Dermis blood vessel endothelial cell (primary cell): ENCODE results near the gene KCNJ3. TPM values are rescaled to one million over a fixed set of nuclear protein-coding genes. Genes with fewer than 3 reads are reported as not detected.

Experiments
- DNase-seq: peaks from one replicate; pipeline ENCODE4 v3.0.0; 2010
- total RNA-seq: library from RNA; depleted of rRNA; stranded (reverse); fragments of >200 nt; gene quantifications from 2 replicates; pipeline ENCODE4 v1.2.3, GENCODE V29; 2014

The KCNJ3 gene, protein sequence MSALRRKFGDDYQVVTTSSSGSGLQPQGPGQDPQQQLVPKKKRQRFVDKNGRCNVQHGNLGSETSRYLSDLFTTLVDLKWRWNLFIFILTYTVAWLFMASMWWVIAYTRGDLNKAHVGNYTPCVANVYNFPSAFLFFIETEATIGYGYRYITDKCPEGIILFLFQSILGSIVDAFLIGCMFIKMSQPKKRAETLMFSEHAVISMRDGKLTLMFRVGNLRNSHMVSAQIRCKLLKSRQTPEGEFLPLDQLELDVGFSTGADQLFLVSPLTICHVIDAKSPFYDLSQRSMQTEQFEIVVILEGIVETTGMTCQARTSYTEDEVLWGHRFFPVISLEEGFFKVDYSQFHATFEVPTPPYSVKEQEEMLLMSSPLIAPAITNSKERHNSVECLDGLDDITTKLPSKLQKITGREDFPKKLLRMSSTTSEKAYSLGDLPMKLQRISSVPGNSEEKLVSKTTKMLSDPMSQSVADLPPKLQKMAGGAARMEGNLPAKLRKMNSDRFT
- not detected in 2 replicates for total RNA-seq

DNA sequence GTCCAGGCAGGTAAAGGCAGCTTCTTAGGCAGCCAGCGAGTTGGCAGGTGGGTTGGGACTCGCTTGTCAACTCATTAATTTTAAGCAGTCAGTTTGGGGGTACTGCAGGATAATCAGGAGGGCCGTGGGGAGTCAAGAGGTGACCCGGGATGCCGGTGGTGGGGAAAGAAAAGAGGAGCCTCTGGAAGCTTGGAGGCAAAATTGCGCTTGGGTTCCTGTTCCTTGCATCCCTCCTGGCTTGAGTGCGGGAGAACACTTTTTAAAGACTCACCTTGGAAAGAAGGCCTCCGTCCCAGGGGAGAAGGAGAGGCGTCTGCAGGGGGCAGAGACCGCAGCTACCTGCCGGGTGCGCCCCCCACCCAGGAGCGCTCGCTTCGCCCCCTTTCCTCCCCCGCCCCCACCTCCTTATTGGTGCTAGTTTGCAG lies at the start of gene KCNJ3:
Gene KCNJ3, plus strand, starts transcription at position 400 of the 425 bp plus-strand sequence. CDS start 81 bp downstream, outside the sequence.
- DNase-seq, result no peak

DNA sequence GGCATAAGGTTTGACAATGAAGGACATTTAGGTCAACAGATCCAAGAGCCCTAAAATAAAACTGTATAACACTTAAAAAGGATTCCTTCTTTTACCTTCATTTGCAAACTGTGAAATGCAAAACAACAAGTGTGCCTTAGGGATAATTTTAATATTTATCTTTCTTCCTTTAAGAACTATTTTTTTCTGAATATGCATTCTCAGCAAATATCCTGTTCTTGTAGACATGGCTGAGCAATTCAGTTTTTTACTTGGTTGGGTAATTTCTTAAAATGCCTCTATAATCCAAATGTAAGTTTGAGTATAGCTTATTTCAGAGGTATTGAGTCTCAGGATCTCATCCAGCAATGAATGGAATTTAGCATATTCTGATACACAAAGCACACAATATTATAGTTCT lies 43.0 kb upstream of the KCNJ3 start:
- DNase-seq, result no peak

DNA sequence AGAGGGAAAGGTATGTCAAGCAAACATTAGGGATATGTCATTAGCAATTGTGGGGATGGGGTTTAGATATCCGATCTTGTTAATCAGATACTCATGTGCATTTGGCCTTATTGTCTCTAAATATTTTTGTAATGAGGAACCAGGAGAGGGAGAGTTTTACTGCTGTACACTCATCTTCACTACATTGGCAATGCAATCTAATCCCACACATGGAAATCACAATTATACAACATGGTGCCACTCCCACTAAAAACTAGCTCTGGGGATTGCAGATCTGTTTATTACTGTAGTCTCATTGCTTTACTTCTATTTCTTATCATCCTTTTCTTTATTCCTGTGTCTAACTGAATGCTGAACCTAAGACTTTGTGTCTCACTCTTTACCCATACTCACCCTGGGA lies 39.6 kb upstream of the KCNJ3 start:
- no peak for DNase-seq

DNA sequence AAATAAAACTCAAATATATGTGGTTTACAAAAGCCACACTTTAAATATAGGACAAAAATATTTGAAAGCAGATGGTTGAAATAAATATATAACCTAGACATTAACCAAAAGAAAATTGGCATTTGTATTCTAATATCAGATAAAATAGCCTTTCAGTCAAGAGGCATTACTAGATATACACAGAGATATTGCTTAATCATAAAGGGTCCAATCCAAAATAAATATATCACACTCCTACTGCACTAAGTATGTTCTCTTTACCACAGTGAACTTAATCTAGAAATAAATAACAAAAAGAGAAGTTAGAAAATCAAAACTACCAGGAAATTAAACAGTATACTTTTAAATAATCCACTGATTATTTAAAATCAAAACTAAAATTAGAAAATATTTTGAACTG lies 34.2 kb upstream of the KCNJ3 start:
- DNase-seq, result no peak

DNA sequence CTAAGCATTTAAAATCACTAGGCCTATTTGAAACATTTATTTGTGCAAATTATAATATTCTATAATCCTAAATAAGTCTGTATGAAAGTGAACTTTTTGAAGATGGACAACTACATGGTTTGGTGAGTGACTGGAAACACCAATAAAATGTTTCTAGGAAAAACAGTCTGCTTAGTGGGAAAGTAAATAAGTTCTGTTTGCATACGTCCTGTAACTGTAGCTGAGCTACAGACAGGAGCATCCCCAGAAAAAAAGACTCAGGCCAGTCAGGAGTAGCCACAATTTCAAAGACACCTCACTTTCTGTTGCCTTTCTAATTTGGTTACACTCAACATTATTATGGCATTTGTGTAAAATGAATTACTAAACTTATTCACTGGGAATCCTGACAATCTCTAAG lies 28.4 kb upstream of the KCNJ3 start:
- DNase-seq, result no peak

DNA sequence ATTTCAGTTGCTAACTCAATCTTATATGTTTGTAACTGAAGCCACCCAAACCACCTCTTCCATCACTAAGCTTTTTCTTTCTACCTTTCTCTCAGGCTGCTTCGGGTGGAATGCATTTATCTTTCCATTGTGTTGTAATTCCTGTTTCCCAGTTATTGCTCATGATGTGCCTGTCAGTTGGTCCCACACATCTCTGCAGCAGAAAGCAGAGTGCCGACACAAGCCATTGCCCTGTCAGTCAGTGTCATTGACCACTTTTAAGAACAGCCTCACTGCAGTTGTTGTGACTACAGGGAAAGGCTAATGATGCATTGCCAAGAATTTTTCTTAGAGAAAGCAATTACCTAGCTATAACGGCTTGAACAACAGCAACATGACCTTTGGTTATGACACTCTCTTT lies 24.8 kb upstream of the KCNJ3 start:
- DNase-seq, result no peak

DNA sequence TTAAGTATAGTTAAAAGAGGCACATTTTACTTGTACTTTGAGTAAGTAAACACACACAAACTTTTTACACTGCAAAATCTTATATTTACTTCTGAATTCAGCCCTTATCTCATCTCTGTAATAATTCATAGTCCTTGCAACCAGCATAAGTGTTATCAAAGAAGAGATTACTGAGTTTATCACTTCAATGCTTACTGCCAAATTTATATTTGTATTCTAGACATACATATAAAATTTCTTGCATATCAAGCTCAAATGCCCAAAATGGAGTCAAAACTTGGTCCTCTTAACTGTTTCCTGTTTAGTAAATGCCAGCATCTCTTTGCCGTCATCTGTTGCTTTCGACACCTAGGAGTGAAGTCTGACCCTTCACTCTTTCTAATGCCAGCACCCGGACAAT lies 21.1 kb upstream of the KCNJ3 start:
- DNase-seq, result no peak

DNA sequence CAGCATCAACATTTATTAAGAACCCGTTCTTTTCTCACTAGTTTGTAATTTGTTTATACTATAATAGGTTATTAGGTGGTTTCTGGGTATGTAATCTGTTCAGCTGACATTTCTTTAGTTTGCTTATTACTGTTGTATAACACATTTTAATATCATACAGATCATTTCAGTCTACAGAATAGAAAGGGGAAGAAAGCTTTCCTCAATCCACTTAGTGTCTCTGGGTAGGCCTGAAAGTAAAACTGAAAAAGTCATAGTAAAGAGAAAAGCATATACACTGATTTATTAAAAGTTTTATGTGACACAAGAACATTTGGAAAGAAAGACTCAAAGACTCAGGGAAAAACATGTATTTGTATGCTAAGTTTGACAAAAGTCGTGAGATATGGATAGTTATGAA lies 16.8 kb upstream of the KCNJ3 start:
- no peak for DNase-seq

DNA sequence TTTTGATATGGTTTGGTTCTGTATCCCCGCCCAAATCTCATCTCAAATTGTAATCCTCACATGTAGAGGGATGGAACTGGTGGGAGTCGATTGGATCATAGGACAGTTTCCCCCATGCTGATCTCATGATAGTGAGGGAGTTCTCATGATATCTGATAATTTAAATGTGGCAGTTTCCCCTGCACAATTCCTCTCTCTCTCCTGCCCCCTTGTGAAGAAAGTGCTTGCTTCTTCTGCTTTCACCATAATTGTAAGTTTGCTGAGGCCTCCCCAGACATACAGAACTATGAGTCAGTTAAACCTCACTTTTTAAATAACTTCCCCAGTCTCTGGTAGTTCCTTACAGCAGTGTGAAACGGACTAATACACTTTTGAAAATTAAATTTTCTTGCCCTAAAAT lies 12.3 kb upstream of the KCNJ3 start:
- no peak for DNase-seq

DNA sequence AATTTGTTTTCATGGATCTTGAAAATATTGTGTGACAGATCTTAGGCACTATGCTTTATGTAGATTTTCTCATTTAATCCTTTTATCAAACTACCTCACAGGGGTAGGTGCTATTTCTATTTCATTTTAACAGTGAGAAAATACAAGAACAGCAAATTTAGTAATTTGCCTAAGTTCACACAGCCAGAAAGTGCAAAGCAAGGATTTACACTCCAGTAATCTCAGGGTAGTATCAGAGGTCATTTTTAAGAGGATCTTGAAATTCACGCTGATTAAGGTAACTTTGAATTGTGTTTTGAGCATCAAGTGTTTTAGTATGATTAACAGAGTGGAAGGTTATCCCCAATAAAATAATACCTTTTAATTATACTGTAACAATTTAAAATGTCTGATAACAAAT lies 10.1 kb upstream of the KCNJ3 start:
- DNase-seq, result no peak

DNA sequence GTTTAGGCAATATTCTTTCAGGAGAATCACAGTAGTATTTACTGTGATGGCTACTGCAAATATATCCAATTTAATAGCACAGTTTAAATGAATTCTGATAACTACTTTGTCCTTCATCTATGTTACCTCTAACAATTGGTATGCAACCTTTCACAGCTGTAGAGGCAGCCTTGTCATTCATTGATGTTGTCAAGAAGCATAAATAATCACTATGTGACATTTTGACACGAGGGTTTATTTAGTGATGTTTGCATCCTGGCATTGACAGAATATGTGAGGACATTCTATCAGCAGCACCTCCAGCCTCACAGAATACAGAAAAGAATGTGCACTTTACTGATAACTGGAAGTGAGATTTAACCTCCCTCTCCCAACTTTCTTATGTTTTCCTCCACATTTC lies 9.3 kb upstream of the KCNJ3 start:
- no peak for DNase-seq

DNA sequence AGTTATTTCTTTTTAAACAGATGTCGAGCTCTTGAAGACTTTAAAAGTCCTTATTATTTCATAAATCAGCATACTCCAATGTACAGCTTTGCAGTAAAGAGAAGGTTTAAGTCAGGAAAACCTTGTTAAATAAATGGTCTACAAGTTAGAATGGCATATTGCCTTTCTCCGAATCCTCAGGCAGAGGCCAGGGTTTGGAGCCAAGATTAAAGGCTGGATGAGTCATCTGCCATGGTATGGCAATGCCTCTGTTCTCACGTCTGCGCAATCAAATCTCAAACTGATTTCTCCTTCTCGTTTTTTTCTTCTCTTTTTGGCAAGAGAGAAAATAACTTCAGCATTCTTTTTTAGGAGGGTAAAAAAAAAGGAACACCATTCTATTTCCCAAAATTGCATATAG lies 5.6 kb upstream of the KCNJ3 start:
- DNase-seq, result no peak

DNA sequence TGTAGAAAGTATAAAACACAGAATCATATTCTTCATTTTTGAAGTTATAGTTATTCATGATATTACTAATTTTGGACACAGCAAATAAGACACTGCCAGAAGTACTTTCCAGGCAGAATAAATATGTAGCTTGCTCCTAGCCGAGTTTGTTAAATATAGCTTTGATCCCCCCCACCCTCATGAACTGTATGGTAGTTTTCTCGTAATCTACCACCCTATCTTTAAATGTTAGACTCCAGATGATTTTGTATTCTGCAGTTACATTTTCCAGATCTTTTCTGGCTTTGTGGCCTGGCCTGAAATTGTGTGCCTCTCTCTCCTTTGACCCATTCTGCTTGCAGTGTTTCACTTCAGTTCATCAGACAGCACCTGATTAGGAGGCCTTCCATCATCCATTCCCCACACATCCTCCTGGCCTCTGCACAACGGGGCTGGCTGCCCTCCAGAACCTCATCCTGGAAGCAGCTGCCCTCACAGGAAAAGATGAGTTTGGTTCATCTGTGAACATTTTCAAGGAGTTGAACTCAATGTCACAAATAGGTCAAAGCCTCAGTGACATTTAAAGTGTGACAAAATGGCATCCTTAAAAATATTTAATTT lies 4.7 kb upstream of the KCNJ3 start:
- no peak for DNase-seq

DNA sequence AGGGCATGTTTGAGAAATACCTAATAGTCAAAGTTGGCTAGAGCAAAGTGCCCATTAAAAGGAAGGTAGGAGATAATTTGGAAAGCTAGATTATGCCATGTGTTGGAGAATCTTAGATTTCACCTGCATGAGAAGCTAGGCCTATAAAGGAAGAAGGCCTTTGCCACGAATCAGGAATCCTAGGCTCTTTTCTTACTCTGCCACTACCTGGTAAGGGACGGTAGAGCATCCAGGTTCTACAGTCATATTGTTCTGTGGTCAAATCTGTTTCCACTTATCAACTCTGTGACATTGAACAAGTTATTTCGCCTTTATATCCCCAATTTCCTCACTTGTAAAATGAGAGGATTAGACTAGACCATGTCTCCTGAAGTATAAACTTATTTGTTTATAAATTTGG lies 3.6 kb upstream of the KCNJ3 start:
- DNase-seq, result no peak

DNA sequence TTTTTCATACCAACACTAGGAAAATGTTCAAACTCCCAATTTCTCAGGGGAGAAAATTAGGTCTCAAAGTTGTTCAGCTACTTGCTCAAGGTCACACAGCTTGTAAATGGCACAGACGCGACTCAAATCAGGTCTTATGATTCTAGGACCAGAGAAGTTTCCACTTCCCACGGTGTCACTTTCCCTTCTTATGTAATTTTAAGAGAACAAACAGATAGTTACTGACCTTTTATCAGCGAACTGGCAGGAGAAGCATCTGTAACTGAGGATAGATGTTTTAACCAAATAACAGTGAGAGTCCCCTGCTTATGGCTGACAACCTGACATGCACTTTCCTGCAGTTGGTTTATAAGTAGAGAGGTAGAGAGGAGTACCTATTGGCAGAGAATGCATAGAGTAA lies 2.1 kb upstream of the KCNJ3 start:
- no peak for DNase-seq

DNA sequence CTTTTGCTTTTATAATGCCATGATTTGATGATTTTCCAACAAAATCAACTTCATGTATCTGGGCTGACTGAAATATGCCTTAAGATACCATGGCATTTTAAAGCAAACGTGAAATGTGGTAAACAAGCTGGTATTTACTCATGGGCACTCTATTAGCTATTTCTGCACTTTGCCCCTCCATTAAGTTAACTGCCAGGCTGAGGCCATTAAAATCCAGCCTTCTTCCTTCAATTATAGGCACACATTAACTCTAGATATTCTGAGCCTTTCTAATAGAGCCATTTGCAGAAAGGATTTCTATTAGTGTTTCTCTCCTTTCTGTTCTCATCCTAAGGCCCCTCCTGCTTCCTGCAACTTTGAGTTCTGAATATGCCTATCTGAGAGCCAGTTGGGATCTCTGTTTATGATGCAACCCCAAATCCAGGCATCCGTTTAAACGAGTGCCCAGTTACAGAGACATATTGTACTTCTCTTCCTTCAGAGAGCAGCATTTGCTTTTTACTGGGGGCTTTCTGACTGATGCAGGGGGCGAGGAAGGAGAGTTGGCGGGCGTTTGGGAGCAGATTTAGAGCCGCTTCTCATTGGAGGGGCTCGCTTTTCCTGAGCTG lies 1.6 kb upstream of the KCNJ3 start:
- no peak for DNase-seq

DNA sequence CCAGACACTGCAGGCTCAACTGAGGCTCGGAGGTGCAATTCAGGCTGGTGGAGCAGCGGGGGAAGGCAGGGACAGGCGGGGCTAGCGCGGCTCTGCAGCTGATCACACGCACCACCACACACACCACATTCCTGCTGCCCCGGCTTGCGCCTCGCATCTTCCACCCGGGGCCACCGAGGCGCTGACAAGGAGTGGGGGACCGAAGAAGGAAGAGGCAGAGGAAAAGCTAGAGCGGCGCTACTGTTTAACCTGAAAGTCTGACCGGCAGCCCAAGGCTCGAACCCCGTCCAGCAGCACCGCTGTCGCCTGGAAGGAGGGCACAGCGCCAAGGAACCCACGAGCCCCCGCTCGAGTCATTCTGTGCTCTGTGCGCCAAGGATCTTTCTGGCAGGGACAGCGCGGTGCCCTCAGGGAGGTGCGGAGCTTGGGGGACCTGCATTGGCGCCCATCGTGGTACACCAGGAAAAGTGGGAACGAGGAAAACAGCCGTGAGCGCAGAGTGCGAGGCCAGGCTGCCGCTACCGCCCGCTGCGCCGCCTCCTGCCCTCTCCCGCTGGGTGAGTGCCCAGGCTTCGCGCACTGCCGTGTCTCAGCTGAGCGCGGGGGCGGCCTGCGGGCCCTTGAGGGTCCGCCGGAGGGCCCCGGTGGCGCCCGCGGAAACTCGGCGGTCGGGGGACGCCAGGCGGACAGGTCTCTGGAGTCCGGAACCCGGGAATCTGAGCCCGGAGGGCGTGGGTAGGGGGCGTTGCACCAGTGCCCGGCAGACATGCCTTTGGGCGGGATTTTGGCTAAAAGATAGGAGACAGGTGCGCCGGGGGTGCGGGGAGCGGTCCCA lies 860 bp upstream of the KCNJ3 start:
- no peak for DNase-seq

DNA sequence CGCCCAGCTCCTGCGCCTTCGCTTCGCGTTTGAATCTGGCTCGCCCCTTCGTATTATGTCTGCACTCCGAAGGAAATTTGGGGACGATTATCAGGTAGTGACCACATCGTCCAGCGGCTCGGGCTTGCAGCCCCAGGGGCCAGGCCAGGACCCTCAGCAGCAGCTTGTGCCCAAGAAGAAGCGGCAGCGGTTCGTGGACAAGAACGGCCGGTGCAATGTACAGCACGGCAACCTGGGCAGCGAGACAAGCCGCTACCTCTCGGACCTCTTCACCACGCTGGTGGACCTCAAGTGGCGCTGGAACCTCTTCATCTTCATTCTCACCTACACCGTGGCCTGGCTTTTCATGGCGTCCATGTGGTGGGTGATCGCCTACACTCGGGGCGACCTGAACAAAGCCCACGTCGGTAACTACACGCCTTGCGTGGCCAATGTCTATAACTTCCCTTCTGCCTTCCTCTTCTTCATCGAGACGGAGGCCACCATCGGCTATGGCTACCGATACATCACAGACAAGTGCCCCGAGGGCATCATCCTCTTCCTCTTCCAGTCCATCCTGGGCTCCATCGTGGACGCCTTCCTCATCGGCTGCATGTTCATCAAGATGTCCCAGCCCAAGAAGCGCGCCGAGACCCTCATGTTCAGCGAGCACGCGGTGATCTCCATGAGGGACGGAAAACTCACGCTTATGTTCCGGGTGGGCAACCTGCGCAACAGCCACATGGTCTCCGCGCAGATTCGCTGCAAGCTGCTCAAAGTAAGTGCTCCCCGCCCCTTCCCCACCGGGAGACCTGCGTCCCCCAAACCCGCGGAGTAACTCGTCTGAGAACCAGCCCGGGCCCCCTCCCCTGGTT lies 453 bp downstream of the KCNJ3 start:
- no peak for DNase-seq

DNA sequence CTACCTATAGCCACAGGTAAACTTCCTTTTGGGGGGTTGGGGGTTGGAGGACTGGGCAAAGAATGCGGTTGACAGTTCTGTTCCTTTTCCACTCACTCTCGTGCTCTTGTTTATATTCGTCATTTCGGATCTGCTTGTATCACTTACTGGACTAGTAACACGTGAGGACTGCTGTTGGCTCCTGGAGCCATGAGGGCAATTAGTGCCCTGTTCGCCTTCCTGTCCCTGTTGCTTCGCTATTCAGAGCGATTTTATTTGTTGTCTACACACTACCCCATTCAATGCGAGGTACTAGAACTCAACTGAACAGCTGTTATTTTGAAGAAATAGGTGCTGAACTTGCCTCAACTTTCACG lies 1.1 kb downstream of the KCNJ3 start:
- no peak for DNase-seq

DNA sequence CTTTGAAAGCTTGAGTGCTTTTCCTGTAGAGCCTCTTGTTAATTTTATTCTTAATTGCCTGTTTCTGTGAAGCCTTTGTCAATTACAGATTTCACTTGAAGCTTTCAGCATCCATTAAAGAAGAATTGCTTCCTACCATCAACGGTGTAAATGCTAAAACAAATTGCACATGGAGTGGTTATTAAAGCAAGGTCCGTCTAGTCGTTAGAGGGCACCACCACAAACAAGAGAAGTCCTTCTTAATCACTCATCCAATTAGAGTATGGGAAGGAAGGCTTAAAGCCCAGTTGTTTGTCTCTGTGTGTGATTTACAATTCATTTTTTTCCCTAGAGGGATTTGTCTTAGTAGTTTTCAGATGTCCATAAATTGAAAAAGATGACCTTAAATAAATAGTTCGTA lies 1.6 kb downstream of the KCNJ3 start:
- no peak for DNase-seq

DNA sequence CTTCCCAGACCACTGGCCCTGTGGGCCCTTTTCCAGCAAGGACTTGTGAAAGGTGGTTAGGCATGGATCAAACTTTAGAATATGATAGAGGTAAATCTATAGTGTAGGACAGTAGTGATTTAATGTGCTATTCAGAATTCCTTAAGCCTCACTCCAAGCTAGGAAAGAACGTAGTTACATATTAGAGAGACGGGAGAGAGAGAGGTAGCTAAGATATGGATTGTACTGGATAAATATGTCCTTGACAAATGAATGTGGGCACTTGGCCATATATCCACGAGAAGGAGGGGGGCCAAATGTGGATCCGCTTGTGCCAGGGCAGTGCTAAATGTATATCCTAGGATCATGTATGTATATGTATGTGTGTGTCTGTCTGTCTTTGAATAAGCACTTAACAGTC lies 6.5 kb downstream of the KCNJ3 start:
- DNase-seq, result no peak

DNA sequence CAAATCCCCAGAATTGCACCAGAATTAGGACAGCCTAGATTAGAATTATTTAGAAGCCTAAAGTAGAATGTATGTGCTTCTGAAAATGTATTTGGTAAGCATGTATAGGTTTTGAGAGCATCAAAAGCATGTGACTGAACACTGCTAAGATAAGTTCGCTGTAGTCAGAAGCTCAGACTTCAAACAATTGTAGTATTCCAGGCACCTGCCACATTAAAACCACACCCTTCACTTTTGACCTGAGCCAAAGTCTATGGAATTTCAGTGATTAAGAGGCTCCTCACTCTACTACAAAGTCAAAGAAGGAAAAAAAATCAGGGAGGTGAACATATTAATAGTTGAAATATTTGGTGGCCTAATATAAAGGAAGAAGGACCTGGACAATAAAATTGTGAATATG lies 8.2 kb downstream of the KCNJ3 start:
- no peak for DNase-seq
